Mammary epithelial cell (primary cell): ENCODE measurements around the gene MFSD1.

Source experiments
- CTCF ChIP-seq, 2 donors: IDR thresholded peaks in 1 of 2; conservative IDR thresholded peaks in 1 of 2; 2 replicates each; pipeline ENCODE4 v1.5.1; 2011 to 2012; ENCODE audit warnings: inconsistent platforms in 2 of 2, low read length in 2 of 2, mild to moderate bottlenecking in 2 of 2, control low read depth in 1 of 2, low read depth in 1 of 2; ENCODE audit not compliant: insufficient read depth in 1 of 2; ENCODE audit errors: extremely low read depth in 1 of 2
- EZH2 ChIP-seq: IDR thresholded peaks from 2 replicates; pipeline ENCODE4 v1.6.1; 2012; ENCODE audit warnings: low read length, inconsistent platforms, borderline replicate concordance

- TF ChIP-seq CTCF (conservative IDR thresholded peaks at IDR 0.05 in 1 of 2, IDR thresholded peaks at IDR 0.05 in 1 of 2; ENCODE audit: extremely low read depth in 1 of 2, insufficient read depth in 1 of 2, low read depth in 1 of 2, low read length in 2 of 2) (no peak), EZH2 (no peak)
These were observed 7.6 kb upstream of the MFSD1 start for GRCh38 chr3:158794206-158794605.
